Measurements from ENCODE around the gene SERGEF.

- no peak for TF ChIP-seq CTCF (IDR thresholded peaks at IDR 0.05 in 4 of 5, conservative IDR thresholded peaks at IDR 0.05 in 1 of 5)
- TF ChIP-seq POLR2A (IDR thresholded peaks at IDR 0.05), result no peak
Measured at GRCh38 chr11:17853280-17853679, 159.6 kb downstream of the SERGEF start.
